Urinary bladder (tissue), 4 donors: ENCODE measurements around the gene UBALD1. TPM values are rescaled to one million over a fixed set of nuclear protein-coding genes. Genes with fewer than 3 reads are reported as not detected.

Experiments
- DNase-seq: peaks from one replicate; pipeline ENCODE4 v3.0.0-alpha.2; 2015; ENCODE audit errors: extremely low spot score
- H3K27ac ChIP-seq: one replicate; pipeline ENCODE4 v1.5.1; 2013; ENCODE audit warnings: low read depth, mild to moderate bottlenecking, moderate library complexity
- H3K36me3 ChIP-seq: one replicate; pipeline ENCODE4 v1.6.1; 2013; ENCODE audit warnings: mild to moderate bottlenecking, moderate library complexity; ENCODE audit not compliant: insufficient read depth
- H3K4me1 ChIP-seq: one replicate; pipeline ENCODE4 v1.6.1; 2013; ENCODE audit warnings: mild to moderate bottlenecking, moderate library complexity; ENCODE audit not compliant: insufficient read depth
- H3K4me3 ChIP-seq: one replicate; pipeline ENCODE4 v1.5.1; 2013; ENCODE audit warnings: low read depth, low read length
- WGBS: extraction: QIAGEN DNeasy Blood & Tissue Kit; methylation state at CpG from one replicate; pipeline ENCODE4 v1.1.7; 2013; 5-methylcytosine and 5-hydroxymethylcytosine counted together
- polyA plus RNA-seq: library from polyadenylated mRNA; stranded (reverse); fragments of 200-250 nt; gene quantifications from one replicate; pipeline ENCODE4 v1.2.3, GENCODE V29; 2013
- total RNA-seq: library from RNA; depleted of rRNA; stranded (reverse); fragments of >200 nt; gene quantifications from one replicate; pipeline ENCODE4 v1.2.3, GENCODE V29; 2014
- donor health status: healthy with polysubstance abuse.
- donor health status: healthy.

UBALD1 gene
- total and polyA plus RNA-seq, 2 donors, result 2.3 to 37.9 TPM

DNA sequence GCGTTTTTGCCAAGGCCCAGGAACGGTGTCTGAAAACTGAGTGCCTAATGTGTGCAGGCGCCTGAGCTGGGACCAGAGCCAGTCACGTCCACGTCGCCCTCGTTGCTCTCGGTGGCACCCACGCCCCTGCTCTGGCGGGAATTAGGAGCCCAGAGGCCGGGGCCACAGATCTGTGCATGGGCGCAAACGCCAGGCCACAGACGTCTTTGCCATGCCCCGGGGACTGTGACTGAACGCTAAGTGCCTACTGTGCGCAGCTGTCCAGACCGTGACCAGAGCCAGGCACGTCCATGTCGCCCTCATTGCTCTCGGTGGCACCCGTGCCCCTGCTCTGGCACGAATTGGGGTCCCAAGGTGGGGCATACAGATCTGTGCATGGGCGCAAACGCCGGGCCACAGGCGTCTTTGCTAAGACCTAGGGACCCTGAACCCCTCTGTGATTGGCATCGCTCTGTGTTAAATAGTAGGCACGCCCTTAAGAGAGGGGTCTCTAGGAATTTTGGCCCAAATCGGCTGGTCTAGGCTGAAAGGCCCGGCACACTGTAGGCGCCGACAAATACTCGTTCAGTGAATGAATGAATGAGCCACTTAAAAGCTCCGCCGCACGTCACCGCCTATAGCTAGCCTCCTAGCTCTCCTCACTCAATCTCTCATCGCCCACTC is 827 bp upstream of the UBALD1 start:
- H3K27ac ChIP-seq, result peak overlapping the region; percentile 87
- no peaks in the 10 kb centered on the region for H3K36me3 ChIP-seq
- no peak for DNase-seq
- 66% methylated on average over 39 of the region's 39 CpGs for WGBS
- peak overlapping the region; percentile 92 for H3K4me3 ChIP-seq
- H3K4me1 ChIP-seq, result peaks cover 1% of the 10 kb centered on the region

DNA sequence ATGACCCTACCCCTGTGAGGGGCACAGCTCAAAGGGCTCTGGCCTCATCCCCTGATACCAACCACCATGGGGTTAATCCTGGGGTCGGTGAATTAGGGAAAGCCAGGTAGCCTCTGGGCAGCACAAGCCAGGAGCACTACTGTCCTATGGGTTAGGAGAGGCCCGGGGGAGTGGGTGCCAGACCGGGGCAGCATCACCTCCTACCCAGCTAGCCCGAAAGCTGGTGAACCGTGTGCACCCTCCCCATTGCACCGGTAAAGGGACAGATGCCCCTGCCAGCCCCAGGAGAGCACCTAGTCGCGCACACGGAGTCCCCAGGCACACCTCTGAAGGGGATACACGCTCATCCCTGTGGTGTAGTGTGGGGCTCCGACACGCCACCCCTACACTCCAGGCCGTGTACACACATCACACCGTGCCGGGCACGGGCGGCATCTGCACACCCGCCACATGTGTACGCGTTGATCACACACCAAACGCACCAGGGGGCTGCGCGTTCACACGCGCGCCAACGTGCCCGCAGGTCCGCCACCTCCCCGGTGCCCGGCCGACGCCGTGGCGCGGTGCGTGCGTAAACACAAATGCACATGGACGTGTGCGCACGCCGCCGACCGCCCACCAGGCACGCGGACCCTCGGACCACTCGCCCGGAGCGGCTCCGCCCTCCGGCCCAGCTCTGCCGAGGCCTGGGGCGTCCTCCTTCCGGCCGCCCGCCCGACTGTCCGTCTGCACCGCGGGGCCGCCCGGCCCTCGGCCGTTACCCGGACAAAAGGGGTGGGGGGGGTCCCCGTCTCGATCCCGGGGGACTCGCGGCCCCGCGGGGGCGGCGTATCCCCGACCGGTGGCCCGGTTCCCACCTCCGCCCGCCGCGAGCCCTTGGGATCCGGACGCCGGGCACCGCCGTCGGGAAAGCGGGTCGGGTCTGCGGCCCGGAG is 785 bp downstream of the UBALD1 start:
- 1% methylated on average over 92 of the region's 92 CpGs for WGBS
- Histone ChIP-seq H3K4me1 (peaks cover 1% of the 10 kb centered on the region), H3K36me3 (no peaks in the 10 kb centered on the region), H3K4me3 (peak overlapping the region; percentile 92), H3K27ac (peak overlapping the region; percentile 83)
- no peak for DNase-seq

- Histone ChIP-seq H3K4me3 (peak overlapping the region; percentile 92), H3K36me3 (no peaks in the 10 kb centered on the region), H3K4me1 (peaks cover 1% of the 10 kb centered on the region), H3K27ac (no peak overlapping the region)
- 54% methylated on average over 14 of the region's 14 CpGs for WGBS
- no peak for DNase-seq
Observed at GRCh38 chr16:4612977-4613635, 1.6 kb downstream of the UBALD1 start.

DNA sequence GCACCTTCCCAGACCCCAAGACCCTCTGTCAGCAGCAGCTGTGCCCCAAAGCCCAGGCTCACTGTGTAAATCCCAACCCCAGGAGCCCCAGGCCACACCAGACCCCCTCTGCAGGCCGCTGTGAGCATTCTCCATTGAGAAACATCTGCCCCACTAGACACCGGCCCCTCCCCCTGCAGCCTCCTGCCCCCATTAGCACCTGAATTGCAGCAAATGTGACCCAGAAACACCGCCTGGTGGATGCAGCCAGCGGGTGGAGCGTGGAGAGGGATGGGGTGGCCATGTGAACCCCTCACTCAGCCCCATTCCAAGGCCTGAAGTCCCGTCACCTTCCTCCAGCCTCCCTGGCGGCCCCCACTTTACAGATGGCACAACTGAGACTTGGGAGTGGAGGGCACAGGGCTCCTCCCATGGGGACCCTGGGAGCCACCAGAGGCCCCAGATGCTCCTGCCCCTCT is 2.2 kb downstream of the UBALD1 start:
- Histone ChIP-seq H3K4me3 (peak overlapping the region; percentile 92), H3K36me3 (no peaks in the 10 kb centered on the region), H3K4me1 (peaks cover 1% of the 10 kb centered on the region), H3K27ac (no peak overlapping the region)
- 86% methylated on average over 7 of the region's 7 CpGs for WGBS
- no peak for DNase-seq

GRCh38 chr16:4611337-4612021 is 3.2 kb downstream of the UBALD1 start:
- WGBS, result 84% methylated on average over 22 of the region's 22 CpGs
- Histone ChIP-seq H3K27ac (no peak overlapping the region), H3K36me3 (no peaks in the 10 kb centered on the region), H3K4me3 (no peak overlapping the region), H3K4me1 (peaks cover 1% of the 10 kb centered on the region)
- DNase-seq, result no peak

GRCh38 chr16:4610011-4611005 is 4.4 kb downstream of the UBALD1 start:
- Histone ChIP-seq H3K4me3 (no peak overlapping the region), H3K4me1 (peaks cover 1% of the 10 kb centered on the region), H3K27ac (no peak overlapping the region), H3K36me3 (no peaks in the 10 kb centered on the region)
- no peak for DNase-seq
- 82% methylated on average over 32 of the region's 32 CpGs for WGBS

DNA sequence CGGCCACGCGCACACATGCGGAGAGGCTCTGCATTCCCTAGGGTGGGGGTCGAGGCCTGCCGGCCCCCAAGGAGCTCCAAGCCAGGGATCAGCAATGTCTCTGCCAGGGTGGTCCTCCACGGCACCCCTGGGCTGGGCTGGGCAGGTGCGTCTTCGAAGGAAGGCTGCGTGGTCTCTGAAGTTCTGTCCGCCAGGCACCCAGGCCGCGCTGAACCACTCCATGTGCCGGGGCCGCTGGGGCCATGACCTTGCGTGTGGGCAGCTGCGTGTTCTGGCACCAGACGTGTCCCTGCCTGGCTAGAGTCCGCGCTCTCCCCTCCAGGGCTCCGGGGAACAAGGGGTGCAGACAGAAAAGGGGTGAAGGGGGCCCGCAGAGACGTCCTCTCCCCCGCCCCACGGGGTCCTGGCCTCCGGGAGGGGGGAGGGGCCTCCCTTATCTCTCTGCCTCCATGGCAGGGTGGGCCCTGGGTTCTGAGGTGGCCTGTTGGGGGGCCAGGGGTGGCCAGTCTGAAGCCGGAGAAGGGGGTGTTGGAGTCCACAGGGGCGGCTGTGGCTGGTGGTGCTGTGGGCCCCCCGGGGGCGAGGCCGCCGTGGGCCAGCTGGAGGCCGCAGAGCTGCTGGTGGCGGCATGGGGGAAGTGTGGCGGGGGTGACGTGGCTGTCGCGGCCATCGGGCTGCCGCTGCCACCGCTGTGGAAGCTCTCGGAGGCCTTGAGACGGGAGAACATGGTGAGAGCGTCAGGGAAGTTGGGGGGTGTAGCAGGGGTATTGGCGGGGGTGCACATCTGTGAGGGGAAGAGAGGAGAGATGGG is 5.3 kb downstream of the UBALD1 start:
- Histone ChIP-seq H3K36me3 (no peaks in the 10 kb centered on the region), H3K4me1 (peaks cover 1% of the 10 kb centered on the region), H3K4me3 (no peak overlapping the region), H3K27ac (no peak overlapping the region)
- 87% methylated on average over 45 of the region's 45 CpGs for WGBS
- no peak for DNase-seq

DNA sequence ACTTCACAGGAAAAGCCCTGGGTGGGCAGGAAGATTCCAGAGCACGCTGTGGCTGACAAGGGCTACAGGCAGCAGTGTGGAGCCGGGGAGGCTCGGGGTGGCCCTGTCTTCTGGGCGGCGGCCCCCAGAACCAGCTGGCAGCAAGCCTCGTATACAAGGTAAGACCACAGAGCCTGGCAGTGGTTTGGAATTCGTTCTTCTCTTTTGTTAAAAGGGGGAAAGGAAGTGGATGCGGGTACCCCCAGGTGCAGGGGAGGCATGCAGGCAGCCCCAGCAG is 6.0 kb downstream of the UBALD1 start:
- 79% methylated on average over 8 of the region's 8 CpGs for WGBS
- no peak overlapping the region for H3K27ac ChIP-seq
- no peak for DNase-seq
- no peaks in the 10 kb centered on the region for H3K36me3 ChIP-seq
- H3K4me1 ChIP-seq, result peaks cover 1% of the 10 kb centered on the region
- H3K4me3 ChIP-seq, result no peak overlapping the region

DNA sequence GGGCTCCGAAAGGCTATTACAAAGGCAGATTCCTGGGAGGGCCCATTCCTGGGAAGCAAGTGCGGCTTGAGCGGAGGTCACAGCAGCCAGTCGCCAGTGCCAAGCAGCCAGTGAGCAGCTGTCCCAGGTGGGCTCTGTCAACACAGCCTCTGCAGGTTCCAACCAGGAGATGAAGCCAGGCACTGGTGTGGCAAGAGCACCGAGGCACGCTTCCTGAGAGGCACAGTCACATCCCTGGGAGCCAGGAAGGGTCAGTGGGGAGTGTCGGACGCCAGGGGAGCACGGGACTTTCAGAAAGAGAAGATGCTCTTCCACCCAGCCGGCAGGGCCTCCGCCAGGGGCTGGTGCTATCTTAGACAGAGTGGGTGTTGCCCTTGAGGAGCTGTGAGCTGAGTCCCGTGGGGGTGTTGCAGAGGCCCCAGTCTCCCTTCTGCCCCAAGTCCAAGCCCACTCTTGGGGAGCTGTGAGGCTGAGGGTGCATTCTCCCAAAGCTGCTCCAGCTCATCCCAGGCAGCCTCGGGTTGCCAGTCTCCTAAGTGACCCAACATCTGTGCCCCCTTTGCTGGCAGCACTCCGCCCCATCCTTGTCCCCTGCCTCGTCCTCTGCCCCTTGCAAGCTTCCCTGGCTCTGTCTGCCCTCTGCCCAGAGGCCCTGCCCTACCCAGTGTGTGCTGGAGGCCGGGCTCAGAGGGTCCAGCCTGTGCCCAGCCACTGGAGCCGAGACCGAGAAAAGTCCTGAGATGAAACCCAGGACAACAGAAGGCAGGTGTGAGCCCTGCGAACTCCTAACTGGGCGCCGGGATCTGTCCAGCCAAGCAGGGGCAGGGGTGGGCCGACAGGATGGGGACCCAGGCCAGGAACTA is 6.6 kb downstream of the UBALD1 start:
- WGBS, result 86% methylated on average over 22 of the region's 22 CpGs
- Histone ChIP-seq H3K4me3 (no peak overlapping the region), H3K27ac (no peak overlapping the region), H3K36me3 (no peaks in the 10 kb centered on the region), H3K4me1 (peaks cover 1% of the 10 kb centered on the region)
- DNase-seq, result no peak

GRCh38 chr16:4606354-4606753 is 8.3 kb downstream of the UBALD1 start:
- DNase-seq, result no peak
- 81% methylated on average over 9 of the region's 9 CpGs for WGBS
- Histone ChIP-seq H3K36me3 (no peaks in the 10 kb centered on the region), H3K4me1 (no peaks in the 10 kb centered on the region), H3K27ac (no peak overlapping the region), H3K4me3 (no peak overlapping the region)

DNA sequence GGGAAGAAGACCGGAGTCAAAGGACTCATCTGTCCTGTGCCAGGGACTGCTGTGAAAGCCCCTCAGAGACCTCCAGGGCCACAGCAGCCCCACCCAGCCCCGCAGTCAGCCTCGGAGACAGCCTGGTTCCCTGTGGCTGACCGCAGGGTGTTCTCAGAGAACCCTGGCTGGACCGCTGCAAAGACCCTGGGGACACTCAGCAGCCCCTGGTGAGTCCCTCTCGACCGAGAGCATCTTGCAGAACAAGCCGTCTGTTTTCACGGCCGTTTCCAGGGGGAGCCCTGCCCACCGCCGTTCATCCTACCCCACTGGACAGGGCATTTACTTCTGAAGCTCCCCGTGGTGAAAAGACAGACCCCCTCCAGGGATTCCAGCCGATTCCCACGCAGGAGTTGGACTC is 10.3 kb downstream of the UBALD1 start:
- WGBS, result 59% methylated on average over 15 of the region's 15 CpGs
- H3K36me3 ChIP-seq, result no peaks in the 10 kb centered on the region
- no peak for DNase-seq
- no peak overlapping the region for H3K27ac ChIP-seq
- no peaks in the 10 kb centered on the region for H3K4me1 ChIP-seq
- H3K4me3 ChIP-seq, result no peak overlapping the region
